HuH-7.5 (cell line): ENCODE results near the gene AATF.

ENCODE experiments used
- DNase-seq: peaks from one replicate; pipeline ENCODE4 v3.0.0; 2011; ENCODE audit warnings: low spot score

Gene AATF

GRCh38 chr17:36931096-36931696 lies 17.6 kb upstream of the AATF start:
- DNase-seq = no peak

- no peak for DNase-seq
Measured at GRCh38 chr17:36931697-36932382, 16.9 kb upstream of the AATF start.

GRCh38 chr17:36932383-36932693 lies 16.4 kb upstream of the AATF start:
- no peak for DNase-seq

- no peak for DNase-seq
Measured at GRCh38 chr17:36932694-36933511, 15.9 kb upstream of the AATF start.

- no peak for DNase-seq
Measured at GRCh38 chr17:36933512-36934143, 15.1 kb upstream of the AATF start.

GRCh38 chr17:36934144-36934691 lies 14.5 kb upstream of the AATF start:
- no peak for DNase-seq

- peak; percentile 59 for DNase-seq
Measured at GRCh38 chr17:36934692-36935630, 13.8 kb upstream of the AATF start.

- peak; percentile 59 for DNase-seq
Measured at GRCh38 chr17:36935671-36936454, 12.9 kb upstream of the AATF start.

GRCh38 chr17:36936455-36937000 lies 12.2 kb upstream of the AATF start:
- peak; percentile 63 for DNase-seq

- DNase-seq = no peak
Measured at GRCh38 chr17:36937001-36937958, 11.5 kb upstream of the AATF start, which contains the start of gene LHX1. Gene LHX1, plus strand, starts transcription at chr17:36937475. Its CDS starts 723 bp downstream, at chr17:36938198.

GRCh38 chr17:36937959-36938565 lies 10.7 kb upstream of the AATF start:
- peak; percentile 48 for DNase-seq

GRCh38 chr17:36938566-36939051 lies 10.1 kb upstream of the AATF start:
- no peak for DNase-seq

- no peak for DNase-seq
Measured at GRCh38 chr17:36939052-36939801, 9.5 kb upstream of the AATF start.

- DNase-seq = no peak
Measured at GRCh38 chr17:36939802-36940312, 8.9 kb upstream of the AATF start.

- no peak for DNase-seq
Measured at GRCh38 chr17:36940313-36941264, 8.2 kb upstream of the AATF start.
